Measurements from ENCODE around the gene LSMEM2. TPM values are rescaled to one million over a fixed set of nuclear protein-coding genes. Genes with fewer than 3 reads are reported as not detected.
A peak's percentile ranks its signal among the peaks of the same experiment; 100 is the strongest.
"Not testable (repeated sequence)": the region's sequence is repeated elsewhere in the genome, so short reads cannot be mapped to it uniquely, and the experiment has no call there.

Gene LSMEM2
- total RNA-seq: not detected
- long read RNA-seq: 0 reads

DNA sequence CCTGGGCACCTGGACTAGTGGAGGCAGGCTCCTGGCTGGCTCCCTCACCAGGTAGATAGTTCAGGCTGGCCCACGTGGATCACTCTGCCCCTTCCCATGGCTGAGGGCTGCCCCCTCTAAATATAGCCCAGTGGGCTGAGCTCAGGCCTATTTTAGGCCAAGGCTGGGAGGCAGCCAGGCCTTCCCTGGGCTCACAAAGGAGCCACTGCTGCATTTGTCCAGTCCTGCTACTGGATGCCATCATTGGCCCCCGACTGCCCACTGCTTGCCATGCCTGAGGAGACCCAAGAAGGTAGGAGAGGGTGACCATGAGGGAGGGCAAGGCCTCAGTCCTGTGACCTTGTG is at the start of gene LSMEM2:
Gene LSMEM2, plus strand, starts transcription at position 208 of the 345 bp plus-strand sequence. Its CDS starts 27 bp downstream, at position 235.
- no peak for DNase-seq (ENCODE audit: low spot score)

DNA sequence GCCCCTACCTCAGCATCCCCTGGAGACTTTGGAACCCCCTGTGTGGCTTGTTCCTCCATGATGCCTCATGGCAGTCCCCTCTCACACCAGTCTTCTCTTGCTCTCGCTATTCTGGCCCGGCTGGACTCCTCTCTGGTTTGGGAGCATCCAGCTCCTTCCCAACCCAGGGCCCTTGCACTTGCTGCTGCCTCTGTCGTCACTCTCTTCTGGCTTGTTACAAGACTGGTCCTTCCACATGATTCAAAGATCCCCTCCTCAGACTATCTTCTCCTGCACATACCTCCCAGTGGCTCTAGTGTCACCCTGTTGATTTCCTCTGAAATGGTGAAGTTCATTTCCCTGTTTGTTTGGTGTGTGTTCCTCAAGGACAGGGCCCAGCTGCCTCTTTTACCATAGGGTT is 49.4 kb upstream of the LSMEM2 start:
- no peak for DNase-seq (ENCODE audit: low spot score)

DNA sequence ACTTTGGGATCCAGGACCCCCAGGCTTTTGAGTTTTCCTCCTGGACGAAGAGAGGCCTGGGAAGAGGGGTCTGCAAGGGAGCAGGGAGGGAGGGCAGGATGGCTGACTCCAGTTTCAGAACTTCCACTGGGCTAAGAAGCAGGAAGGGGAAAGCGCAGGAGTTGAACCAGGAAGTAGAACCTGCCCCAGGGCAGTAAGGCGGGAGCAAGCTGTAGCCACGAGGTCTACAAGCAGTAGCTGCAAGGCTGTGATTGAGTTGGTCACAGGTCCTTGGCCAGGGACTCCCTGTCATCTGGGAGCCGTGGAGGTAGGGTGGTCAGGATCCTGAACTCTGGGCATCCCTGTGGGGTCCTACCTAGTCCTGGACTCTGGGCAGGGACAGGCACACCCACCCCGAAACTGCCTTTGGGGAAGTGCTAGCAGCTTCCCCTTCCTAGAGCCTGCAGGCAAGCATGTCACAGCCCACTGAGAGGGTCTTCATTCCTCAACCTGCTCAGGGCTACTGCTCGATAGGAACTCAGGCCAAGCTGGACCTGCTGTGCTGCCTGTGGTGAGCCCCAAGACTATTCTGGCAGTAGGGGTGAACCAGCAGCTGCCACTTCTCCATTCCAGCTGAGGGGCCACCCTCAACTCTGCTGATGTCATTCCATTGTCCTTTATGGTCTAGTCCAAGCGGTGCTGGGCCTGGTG is 48.6 kb upstream of the LSMEM2 start:
- no peak for DNase-seq (ENCODE audit: low spot score)

DNA sequence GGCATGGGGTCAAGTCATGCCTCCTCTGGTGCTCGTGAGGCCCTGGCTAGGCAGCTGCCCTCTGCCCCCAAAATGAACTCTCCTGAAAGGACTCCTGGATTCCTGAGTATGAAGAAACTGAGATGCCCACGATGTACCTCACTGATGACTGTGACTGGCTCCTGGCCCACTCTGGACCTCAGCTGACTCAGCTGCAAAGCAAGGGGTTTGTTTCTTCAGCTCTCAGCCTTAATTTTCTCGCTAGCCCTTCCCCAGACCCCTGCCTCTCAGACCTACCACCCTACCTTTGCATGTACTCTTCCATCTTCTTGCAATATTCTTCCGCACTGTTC is 48.1 kb upstream of the LSMEM2 start:
- DNase-seq (ENCODE audit: low spot score): no peak

DNA sequence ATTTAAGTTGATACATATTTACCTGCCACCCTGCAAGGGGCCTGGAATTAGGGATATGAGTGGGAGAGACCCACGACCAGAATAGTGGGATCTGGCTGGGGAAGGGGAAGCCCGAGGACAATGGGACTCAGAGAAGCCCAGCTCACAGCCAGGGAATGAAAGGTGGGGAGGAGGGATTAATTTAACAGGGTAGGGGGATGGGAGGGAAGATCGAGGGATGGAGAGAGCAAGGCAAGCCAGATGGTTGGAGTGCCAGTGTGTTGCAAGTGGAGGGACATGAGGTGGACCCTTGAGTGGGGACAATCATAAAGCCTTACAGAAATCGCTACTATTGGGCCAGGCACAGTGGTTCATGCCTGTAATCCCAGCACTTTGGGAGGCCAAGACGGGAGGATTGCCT is 47.3 kb upstream of the LSMEM2 start:
- DNase-seq (ENCODE audit: low spot score): no peak

DNA sequence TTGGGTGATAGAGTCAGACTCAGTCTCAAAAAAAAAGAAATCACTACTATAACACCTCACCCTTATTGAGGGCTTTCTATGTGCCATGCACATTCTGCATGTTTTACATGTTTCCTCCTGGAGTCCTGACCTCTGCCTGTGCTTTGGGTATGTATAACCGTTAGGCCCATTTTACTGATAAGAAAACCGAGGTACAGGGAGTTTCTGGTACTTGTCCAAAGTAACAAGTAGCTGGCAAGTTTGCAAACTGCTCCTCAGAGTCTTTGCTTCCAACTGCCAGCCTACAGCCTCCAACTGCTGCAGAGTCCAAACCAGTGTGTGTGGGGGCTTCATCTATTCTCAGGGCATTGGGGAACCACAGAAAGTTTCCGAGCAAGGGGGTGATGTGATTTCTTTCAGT is 46.6 kb upstream of the LSMEM2 start:
- DNase-seq (ENCODE audit: low spot score): no peak

DNA sequence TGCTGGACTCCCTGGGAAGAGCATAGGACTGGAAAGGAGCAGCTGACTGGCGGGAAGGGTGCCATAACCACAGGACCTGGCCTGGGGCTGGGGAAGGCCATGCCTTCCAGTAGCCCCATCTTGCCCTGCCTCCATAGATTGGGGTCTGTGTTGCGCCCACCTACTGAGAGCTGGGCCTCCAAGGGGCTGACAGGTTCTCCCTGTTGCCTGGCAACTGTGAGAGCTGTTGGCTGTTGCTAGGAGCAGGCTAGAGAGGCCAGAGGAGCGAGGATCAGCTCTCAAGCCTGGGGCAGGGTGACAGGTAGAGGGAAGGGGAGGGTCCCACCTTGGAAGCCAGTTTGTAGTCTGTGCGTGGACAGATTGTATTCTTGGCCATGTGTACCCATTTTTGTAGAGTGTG is 45.7 kb upstream of the LSMEM2 start:
- DNase-seq (ENCODE audit: low spot score): no peak

DNA sequence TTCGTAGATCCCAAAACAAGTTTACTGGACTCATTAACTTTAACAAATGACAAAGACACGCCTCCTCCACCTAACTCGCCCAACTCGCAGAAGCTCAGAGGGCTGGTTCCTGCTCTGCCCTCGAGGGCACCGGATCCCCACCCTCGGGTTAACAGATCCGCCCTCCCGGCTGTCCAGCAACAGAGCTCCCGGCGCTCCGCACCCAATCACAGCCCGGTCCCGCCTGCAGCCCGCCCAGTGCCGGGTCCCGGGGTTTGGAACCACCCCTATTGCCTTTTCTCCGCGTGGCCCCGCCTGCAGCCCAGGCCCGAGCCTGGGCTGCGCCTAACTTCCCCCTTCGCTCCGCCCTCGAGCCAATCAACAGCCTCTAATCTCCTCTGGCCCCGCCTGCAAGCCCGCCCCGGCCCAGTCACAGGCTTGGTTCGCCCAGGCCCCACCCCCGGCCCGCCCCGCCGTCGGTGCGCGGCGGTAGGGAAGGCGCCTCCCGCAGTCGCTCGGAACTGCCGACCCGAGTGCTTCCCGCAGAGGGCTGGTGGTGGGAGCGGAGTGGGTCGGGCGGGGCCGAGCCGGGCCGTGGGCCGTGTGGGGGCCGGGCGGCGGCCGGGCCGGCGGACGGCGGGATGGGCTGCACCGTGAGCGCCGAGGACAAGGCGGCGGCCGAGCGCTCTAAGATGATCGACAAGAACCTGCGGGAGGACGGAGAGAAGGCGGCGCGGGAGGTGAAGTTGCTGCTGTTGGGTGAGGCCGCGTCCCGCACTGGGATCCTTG is 43.0 kb upstream of the LSMEM2 start, which contains the start of gene GNAI2:
Gene GNAI2, plus strand, starts transcription at position 489 of the 768 bp plus-strand sequence. Its CDS starts 132 bp downstream, at position 621.
- DNase-seq (ENCODE audit: low spot score): peak; percentile 100

DNA sequence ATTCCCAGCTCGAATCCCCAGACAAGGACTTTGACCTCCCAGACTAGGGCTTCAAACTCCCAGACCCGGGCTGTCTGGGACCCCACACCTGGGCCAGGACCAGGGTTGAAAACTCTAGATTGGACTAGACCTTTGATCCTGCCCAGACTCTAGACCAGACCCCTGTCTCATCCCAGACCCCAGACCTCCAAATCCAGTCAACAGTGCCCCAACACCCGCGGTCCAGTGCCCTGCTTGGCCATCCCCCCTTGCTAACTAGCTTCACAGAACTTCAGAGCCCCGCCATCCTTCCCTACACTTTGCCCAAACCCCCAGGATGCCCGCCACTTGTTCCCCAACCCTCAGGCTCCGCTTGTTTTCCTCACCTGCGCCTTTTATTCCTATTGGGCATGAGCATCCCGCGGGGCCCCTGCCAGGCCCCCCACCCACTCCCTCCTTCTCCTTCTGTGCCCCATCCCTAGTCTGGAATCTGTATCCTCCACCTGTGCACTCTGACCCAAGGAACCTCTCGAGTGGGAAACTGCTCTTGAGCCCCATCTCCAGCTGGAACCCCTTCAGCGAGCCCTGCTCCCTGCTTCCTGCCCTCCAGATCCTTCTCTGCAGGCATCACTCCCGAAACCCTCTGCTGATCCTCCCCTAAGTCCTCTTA is 42.3 kb upstream of the LSMEM2 start:
- no peak for DNase-seq (ENCODE audit: low spot score)

DNA sequence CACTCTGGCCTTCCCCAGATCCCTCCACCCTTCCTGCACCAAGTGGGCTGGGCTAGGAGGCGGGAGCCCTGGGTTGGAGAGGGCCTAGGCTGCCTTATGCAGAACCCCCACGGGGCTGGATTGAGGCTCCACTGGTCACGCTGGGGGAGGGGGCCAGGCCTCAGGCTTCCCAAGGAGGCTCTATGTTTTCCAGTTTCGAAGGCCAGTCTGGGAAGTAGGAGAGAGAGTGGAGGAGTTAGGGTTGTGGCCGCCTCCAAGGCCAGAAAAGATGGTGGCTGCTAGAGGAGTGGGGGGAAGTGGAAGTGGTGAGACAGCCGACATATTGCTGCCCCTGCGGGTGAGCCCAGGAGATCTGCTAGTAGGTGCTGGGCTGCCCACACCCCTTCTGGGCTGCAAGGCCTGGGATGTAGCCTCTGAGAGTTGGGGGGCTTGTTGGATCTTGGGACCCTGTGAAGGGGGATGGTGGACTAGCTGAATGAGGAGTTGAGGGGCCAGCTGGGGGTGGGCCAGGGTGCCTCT is 41.7 kb upstream of the LSMEM2 start:
- no peak for DNase-seq (ENCODE audit: low spot score)

DNA sequence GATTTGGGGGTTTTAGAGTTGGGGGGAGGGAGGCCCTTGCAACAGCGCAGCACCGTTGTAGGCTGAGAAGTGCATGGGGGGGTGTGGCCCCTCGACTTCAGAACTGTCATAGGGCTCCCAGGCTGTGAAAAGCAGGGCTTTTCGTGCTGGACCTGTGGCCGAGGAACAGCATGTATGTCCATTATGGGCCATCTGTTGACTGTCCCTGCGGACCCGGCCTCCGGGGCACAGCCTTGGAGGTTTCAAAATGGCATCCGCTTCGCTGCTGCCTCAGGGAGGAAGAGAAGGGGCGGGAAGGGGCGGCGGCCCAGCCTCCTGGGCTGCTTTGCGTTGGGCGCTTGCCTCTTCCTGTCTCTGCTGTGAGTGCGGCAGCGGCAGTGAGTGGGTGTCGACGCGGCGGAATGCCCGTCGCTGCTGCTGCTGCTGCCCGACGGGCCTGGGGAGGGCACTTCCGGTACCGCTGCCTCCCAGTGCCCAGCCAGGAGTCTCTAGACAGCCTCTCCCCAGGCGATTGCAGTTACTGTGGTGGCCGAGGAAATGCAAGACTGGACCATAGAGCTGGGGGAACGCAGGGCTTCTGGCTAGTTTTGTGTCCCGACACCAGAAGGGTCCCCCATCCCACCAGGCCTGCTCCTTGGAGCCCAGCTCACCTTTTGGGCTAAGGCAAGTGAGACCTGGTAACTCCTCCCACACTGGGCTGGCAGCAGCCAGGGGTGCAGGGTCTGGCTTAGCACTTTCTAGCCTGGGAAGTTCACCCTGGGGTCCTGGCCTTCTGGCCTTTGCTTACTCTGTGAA is 40.9 kb upstream of the LSMEM2 start:
- peak; percentile 94 for DNase-seq (ENCODE audit: low spot score)

DNA sequence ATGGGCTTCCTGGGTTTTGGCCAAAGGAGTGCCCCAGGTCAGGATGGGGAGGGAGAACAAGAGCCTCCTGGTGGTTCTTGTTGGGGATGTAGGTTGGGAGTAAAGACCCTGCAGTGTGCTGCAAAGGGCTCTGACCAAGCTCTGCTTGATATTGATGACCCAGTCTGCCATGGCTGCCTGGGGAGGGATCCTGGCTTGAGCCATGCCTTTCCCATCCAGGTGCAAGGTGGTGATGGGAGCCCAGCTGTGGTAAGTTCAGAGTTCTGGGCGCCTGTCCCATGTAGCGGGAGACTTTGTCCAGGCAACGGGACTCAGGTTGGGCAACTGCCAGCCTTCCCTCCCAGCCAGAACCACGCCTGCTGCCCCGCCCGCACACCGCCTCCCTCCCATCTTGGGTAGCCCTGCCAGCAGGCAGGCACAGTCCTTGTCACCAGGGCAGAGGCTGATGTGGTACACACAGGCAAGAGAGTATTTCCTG is 40.3 kb upstream of the LSMEM2 start:
- peak; percentile 95 for DNase-seq (ENCODE audit: low spot score)

DNA sequence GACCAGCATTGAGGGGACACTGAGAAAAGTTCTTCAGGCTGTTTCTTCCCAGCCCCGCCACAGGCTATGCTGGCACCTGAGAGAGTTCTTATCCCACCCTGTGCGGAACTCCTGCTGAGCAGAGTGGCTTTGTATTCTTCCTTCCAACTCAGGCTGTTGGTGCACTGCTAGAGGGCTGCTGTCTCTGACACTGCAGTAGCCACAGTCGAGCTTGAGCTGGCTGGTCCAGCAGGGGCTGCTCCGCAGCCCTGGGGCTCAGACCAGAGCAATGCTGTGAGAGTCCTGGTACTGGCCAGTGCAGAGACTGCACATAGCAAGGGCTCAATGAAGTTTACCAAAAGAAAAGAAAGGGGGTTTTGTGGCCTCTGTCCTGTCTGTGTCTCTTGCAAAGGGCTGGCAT is 39.2 kb upstream of the LSMEM2 start:
- DNase-seq (ENCODE audit: low spot score): no peak

DNA sequence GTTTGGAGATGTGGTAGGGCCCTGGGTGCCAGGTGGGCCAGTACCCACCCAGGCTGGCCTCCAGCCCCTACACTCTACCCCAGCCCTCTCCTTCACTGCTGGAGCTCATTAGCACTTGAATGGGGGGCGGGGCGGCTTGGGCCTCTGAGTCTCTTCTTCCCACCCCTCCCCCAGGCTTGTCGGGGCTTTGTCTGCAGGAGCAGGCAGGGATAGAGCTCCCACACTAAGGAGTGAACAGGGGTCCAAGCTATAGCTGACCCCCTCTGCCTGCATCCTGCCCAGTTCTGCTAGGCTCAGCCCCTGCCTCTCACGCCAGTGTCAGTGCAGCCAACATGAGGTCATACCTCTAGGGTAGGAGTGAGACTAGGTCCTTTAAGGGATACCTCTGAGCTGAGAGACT is 37.7 kb upstream of the LSMEM2 start:
- no peak for DNase-seq (ENCODE audit: low spot score)

DNA sequence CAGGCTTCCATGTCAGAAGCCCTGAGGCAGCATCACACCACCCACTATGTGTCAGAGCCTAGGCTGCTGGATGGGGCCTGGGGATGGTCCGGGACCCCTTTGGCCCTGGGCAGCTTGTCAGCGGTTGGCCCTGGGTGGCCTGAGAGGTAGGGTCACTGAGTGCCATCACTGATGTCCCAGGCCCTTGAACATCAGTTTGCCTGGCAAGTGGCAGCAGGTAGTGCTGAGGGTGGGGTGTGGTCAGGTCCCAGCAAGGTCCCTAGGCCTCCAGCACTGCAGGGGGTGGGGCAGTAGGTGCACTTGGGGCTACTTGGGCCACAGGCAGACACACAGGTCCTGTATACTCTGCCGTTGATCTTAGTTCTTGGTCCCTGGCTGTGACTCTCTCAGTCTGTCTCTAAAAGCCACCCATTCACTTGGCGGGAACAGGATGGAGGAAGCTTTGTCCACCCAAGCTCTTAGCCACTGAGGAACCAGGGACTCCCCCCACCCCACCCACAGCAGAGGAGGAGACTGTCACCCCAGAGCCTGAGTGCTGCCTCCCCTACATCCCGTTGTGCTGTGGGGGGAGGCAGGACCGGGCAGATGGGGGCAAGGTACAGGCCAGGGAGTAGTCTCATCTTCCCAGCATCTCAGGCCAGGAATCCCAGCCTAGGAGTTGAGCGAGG is 37.0 kb upstream of the LSMEM2 start:
- no peak for DNase-seq (ENCODE audit: low spot score)

DNA sequence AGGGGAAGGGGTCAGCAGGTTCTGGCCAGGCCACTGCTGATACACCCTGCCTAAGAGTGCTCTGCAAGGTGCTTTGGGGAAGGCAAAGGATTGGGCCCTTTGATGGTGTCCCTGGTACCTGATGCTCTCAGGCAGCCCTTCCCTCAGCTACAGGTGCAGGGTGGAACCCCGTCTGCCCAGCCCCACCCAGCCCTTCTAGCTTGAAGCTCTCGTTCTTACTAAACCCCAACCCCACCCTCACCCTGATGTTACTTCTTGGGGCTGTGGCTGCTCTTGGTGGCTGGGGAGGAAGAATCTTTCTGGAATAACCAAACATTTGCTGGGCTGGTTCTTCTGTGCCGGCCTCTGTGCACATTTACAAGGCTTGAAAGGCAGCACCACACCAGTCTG is 36.5 kb upstream of the LSMEM2 start:
- no peak for DNase-seq (ENCODE audit: low spot score)

DNA sequence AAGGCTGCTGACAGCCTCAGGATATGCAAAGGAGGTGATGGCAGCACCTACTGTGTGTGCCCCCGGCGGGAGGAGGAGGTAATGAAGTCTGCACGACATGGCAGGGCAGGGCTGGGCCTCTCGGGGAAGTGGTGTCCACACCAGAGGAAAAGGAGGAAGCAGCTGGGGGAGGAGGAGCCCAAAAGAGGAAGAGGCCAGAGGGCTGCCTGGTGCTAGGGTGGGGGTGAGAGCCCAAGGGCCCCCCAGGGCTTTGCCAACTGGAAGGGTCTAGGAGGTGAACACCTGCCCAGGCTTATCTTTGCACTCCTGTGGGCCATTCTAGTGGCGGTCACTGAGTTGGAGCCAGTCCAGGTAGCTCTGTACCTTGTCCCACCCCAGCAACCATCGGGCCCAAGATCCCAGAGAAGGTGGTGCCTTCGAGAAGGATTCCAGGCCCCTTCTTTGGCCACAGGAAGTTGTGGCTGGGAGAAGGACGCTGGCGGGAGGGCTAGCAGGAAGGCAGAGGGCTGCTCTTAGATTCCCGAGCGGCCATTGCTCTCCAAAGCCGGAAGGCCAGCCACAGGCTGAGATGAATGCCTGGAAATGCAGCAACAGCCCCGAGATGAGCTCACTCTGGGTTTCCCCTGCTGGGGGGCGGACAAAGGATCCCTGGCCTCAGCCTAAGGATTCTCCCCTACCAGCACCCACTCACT is 35.9 kb upstream of the LSMEM2 start:
- no peak for DNase-seq (ENCODE audit: low spot score)

DNA sequence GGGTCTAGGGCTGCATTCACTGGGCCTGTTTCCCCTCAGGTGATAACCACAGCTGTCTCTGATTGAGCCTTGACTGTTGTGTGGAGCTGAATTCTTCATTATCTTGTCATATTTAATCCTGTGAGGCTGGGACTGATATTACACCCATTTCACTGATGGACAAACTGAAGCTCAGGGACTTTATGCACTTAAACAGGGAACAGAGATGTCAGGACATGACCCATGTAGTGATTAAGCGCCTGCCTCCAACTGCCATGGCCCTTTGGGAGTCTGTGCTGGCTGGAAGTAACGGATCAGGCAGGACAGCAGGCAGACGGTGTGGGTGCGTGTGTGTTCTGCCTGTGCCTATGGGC is 35.4 kb upstream of the LSMEM2 start:
- no peak for DNase-seq (ENCODE audit: low spot score)

DNA sequence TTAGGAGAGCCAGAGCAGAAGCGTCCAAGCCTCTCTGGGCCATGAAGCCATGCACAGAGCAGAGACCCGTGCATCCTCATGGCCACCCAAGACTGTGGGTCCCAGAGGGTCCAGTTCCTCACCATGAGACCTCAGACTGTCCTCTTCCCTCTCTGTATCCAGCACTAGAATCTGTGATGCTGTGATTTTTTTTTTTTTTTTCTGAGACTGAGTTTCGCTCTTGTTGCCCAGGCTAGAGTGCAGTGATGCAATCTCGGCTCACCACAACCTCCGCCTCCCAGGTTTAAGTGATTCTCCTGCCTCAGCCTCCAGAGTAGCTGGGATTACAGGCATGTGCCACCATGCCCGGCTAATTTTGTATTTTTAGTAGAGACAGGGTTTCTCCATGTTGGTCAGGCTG is 34.1 kb upstream of the LSMEM2 start:
- DNase-seq (ENCODE audit: low spot score): not testable (repeated sequence)

DNA sequence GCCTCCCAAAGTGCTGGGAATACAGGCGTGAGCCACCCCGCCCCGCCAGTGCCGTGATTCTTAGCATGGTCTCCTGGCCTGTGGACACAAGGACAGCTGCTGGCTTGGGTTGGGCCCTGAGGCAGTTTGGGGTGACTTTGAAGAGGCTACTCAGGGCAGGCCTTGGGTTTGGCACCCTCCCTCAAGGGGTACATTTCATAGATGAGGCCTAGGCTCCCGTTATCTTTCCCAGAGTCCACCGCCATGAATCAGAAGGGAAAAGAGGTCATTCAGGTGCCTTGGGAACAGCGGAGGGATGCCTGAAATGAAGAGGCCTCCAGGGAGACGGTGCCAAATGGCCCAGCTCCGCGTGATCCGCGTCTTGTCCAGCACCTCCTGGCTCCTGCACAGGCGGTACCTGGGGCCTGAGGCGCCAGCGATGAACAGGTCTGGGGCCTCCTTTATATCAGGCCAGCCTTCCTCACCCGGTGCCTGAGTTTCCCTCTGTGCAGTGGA is 33.6 kb upstream of the LSMEM2 start:
- no peak for DNase-seq (ENCODE audit: low spot score)

All from mesenteric fat pad (tissue), 1 donor.